ENCODE results near the gene SIRT2.
"Not testable (repeated sequence)": the region's sequence is repeated elsewhere in the genome, so short reads cannot be mapped to it uniquely, and the experiment has no call there.

SIRT2 gene

GRCh38 chr19:38856813-38857212 lies 42.6 kb downstream of the SIRT2 start:
- Histone ChIP-seq H3K36me3 (ENCODE audit: control insufficient read depth in 1 of 2, insufficient read depth in 2 of 2, low read length in 2 of 2) (no peaks in the 10 kb centered on the region), H2BK120ac (ENCODE audit: insufficient read depth, low read length, poor library complexity) (no peak overlapping the region), H4K12ac (ENCODE audit: low read depth, low read length) (no peak overlapping the region), H2AK5ac (ENCODE audit: low read length) (no peak overlapping the region), H4K91ac (ENCODE audit: low read depth, low read length) (peak overlapping the region; percentile 42), H3K14ac (ENCODE audit: low read length) (no peak overlapping the region), H3K79me2 (ENCODE audit: control insufficient read depth, insufficient read depth, low read length, poor library complexity) (peaks cover 6% of the 10 kb centered on the region), H3K4me2 (ENCODE audit: low read length) (no peak overlapping the region), H3K18ac (ENCODE audit: low read length) (no peak overlapping the region), H3K27ac (ENCODE audit: low read depth, low read length) (peak overlapping the region; percentile 79), H3K4me3 (ENCODE audit: low read depth, low read length) (no peak overlapping the region), H4K8ac (ENCODE audit: low read depth, low read length) (peak overlapping the region; percentile 37), H3K9ac (ENCODE audit: low read length) (no peak overlapping the region), H2AFZ (ENCODE audit: insufficient read depth, low read length, poor library complexity) (no peak overlapping the region), H3K4me1 (ENCODE audit: control insufficient read depth in 1 of 2, insufficient read depth in 2 of 2, low read length in 2 of 2) (peaks cover 23 to 25% of the 10 kb centered on the region in 2 experiments), H3K79me1 (ENCODE audit: low read length) (peaks cover 14% of the 10 kb centered on the region), H3K9me3 (ENCODE audit: insufficient read depth, low read depth, low read length) (peaks cover 3% of the 10 kb centered on the region), H3K23ac (ENCODE audit: low read length) (no peak overlapping the region), H3K4ac (ENCODE audit: low read depth, low read length) (no peak overlapping the region), H3K27me3 (ENCODE audit: insufficient read depth, low read length) (no peaks in the 10 kb centered on the region), H2BK12ac (ENCODE audit: low read length) (peak overlapping the region; percentile 70), H2BK5ac (ENCODE audit: low read depth, low read length, poor library complexity) (no peak overlapping the region)
- no peak for DNase-seq
- no CpG with 5 or more reads among the region's 3 CpGs for WGBS (ENCODE audit: extremely low coverage, insufficient coverage, insufficient read length)

DNA sequence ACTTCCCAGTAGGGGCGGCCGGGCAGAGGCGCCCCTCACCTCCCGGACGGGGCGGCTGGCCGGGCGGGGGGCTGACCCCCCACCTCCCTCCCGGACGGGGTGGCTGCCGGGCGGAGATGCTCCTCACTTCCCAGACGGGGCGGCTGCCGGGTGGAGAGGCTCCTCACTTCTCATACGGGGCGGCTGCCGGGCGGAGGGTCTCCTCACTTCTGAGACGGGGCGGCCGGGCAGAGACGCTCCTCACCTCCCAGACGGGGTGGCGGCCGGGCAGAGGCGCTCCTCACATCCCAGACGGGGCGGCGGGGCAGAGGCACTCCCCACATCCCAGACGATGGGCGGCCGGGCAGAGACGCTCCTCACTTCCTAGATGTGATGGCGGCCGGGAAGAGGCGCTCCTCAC lies 43.7 kb downstream of the SIRT2 start:
- H3K23ac ChIP-seq (ENCODE audit: low read length) = not testable (repeated sequence)

DNA sequence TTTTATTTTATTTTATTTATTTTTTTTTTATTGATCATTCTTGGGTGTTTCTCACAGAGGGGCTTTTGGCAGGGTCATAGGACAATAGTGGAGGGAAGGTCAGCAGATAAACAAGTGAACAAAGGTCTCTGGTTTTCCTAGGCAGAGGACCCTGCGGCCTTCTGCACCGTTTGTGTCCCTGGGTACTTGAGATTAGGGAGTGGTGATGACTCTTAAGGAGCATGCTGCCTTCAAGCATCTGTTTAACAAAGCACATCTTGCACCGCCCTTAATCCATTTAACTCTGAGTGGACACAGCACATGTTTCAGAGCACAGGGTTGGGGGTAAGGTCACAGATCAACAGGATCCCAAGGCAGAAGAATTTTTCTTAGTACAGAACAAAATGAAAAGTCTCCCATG lies 44.5 kb downstream of the SIRT2 start:
- H3K4ac ChIP-seq (ENCODE audit: low read depth, low read length); H4K91ac ChIP-seq (ENCODE audit: low read depth, low read length); DNase-seq; H3K79me2 ChIP-seq (ENCODE audit: control insufficient read depth, insufficient read depth, low read length, poor library complexity); H2BK12ac ChIP-seq (ENCODE audit: low read length); H3K9me3 ChIP-seq (ENCODE audit: insufficient read depth, low read depth, low read length); H3K27ac ChIP-seq (ENCODE audit: low read depth, low read length); H3K27me3 ChIP-seq (ENCODE audit: insufficient read depth, low read length); H3K23ac ChIP-seq (ENCODE audit: low read length); H3K9ac ChIP-seq (ENCODE audit: low read length); H2BK5ac ChIP-seq (ENCODE audit: low read depth, low read length, poor library complexity); H4K12ac ChIP-seq (ENCODE audit: low read depth, low read length); H3K18ac ChIP-seq (ENCODE audit: low read length); H3K4me3 ChIP-seq (ENCODE audit: low read depth, low read length); H2AK5ac ChIP-seq (ENCODE audit: low read length); H4K8ac ChIP-seq (ENCODE audit: low read depth, low read length); H2AFZ ChIP-seq (ENCODE audit: insufficient read depth, low read length, poor library complexity); H3K4me2 ChIP-seq (ENCODE audit: low read length); H3K36me3 ChIP-seq (ENCODE audit: control insufficient read depth in 1 of 2, insufficient read depth in 2 of 2, low read length in 2 of 2); H3K14ac ChIP-seq (ENCODE audit: low read length); H2BK120ac ChIP-seq (ENCODE audit: insufficient read depth, low read length, poor library complexity): not testable (repeated sequence)
- Histone ChIP-seq H3K79me1 (ENCODE audit: low read length) (peaks cover 25% of the 10 kb centered on the region), H3K4me1 (ENCODE audit: control insufficient read depth in 1 of 2, insufficient read depth in 2 of 2, low read length in 2 of 2) (peaks cover 31 to 34% of the 10 kb centered on the region in 2 experiments)
- WGBS (ENCODE audit: extremely low coverage, insufficient coverage, insufficient read length) = no CpG with 5 or more reads among the region's 3 CpGs

More for the DNA sequence above, 43.7 kb downstream of the SIRT2 start:
- H2BK120ac ChIP-seq (ENCODE audit: insufficient read depth, low read length, poor library complexity); H3K27me3 ChIP-seq (ENCODE audit: insufficient read depth, low read length); H4K12ac ChIP-seq (ENCODE audit: low read depth, low read length); H2BK5ac ChIP-seq (ENCODE audit: low read depth, low read length, poor library complexity); DNase-seq; H3K79me2 ChIP-seq (ENCODE audit: control insufficient read depth, insufficient read depth, low read length, poor library complexity); H4K8ac ChIP-seq (ENCODE audit: low read depth, low read length); H3K27ac ChIP-seq (ENCODE audit: low read depth, low read length); H3K9me3 ChIP-seq (ENCODE audit: insufficient read depth, low read depth, low read length); H2AK5ac ChIP-seq (ENCODE audit: low read length); H2AFZ ChIP-seq (ENCODE audit: insufficient read depth, low read length, poor library complexity); H3K14ac ChIP-seq (ENCODE audit: low read length); H3K4me2 ChIP-seq (ENCODE audit: low read length); H2BK12ac ChIP-seq (ENCODE audit: low read length); H3K4ac ChIP-seq (ENCODE audit: low read depth, low read length); H3K9ac ChIP-seq (ENCODE audit: low read length); H3K4me3 ChIP-seq (ENCODE audit: low read depth, low read length); H3K18ac ChIP-seq (ENCODE audit: low read length); H3K36me3 ChIP-seq (ENCODE audit: control insufficient read depth in 1 of 2, insufficient read depth in 2 of 2, low read length in 2 of 2); H4K91ac ChIP-seq (ENCODE audit: low read depth, low read length): not testable (repeated sequence)
- WGBS (ENCODE audit: extremely low coverage, insufficient coverage, insufficient read length) = no CpG with 5 or more reads among the region's 37 CpGs
- peaks cover 31 to 34% of the 10 kb centered on the region in 2 experiments for H3K4me1 ChIP-seq (ENCODE audit: control insufficient read depth in 1 of 2, insufficient read depth in 2 of 2, low read length in 2 of 2)
- peaks cover 23% of the 10 kb centered on the region for H3K79me1 ChIP-seq (ENCODE audit: low read length)

GRCh38 chr19:38853214-38853613 lies 46.2 kb downstream of the SIRT2 start:
- H3K18ac ChIP-seq (ENCODE audit: low read length) = peak overlapping the region; percentile 43
- no peak overlapping the region for H4K12ac ChIP-seq (ENCODE audit: low read depth, low read length)
- H3K79me2 ChIP-seq (ENCODE audit: control insufficient read depth, insufficient read depth, low read length, poor library complexity) = peaks cover 21% of the 10 kb centered on the region
- peak overlapping the region; percentile 30 for H2BK120ac ChIP-seq (ENCODE audit: insufficient read depth, low read length, poor library complexity)
- no peak overlapping the region for H3K4me3 ChIP-seq (ENCODE audit: low read depth, low read length)
- no peak overlapping the region for H3K9ac ChIP-seq (ENCODE audit: low read length)
- H3K4ac ChIP-seq (ENCODE audit: low read depth, low read length) = no peak overlapping the region
- H3K9me3 ChIP-seq (ENCODE audit: insufficient read depth, low read depth, low read length) = peaks cover 3% of the 10 kb centered on the region
- peaks cover 32% of the 10 kb centered on the region for H3K79me1 ChIP-seq (ENCODE audit: low read length)
- H3K14ac ChIP-seq (ENCODE audit: low read length) = peak overlapping the region; percentile 17
- H3K4me1 ChIP-seq (ENCODE audit: control insufficient read depth in 1 of 2, insufficient read depth in 2 of 2, low read length in 2 of 2) = peaks cover 26 to 30% of the 10 kb centered on the region in 2 experiments
- H2AFZ ChIP-seq (ENCODE audit: insufficient read depth, low read length, poor library complexity) = peak overlapping the region; percentile 5
- H3K4me2 ChIP-seq (ENCODE audit: low read length) = peak overlapping the region; percentile 65
- no peaks in the 10 kb centered on the region for H3K27me3 ChIP-seq (ENCODE audit: insufficient read depth, low read length)
- H4K8ac ChIP-seq (ENCODE audit: low read depth, low read length) = peak overlapping the region; percentile 24
- no peak overlapping the region for H2BK5ac ChIP-seq (ENCODE audit: low read depth, low read length, poor library complexity)
- DNase-seq = no peak
- H3K23ac ChIP-seq (ENCODE audit: low read length) = no peak overlapping the region
- peaks cover 0 to 2% of the 10 kb centered on the region in 2 experiments for H3K36me3 ChIP-seq (ENCODE audit: control insufficient read depth in 1 of 2, insufficient read depth in 2 of 2, low read length in 2 of 2)
- H3K27ac ChIP-seq (ENCODE audit: low read depth, low read length) = no peak overlapping the region
- H4K91ac ChIP-seq (ENCODE audit: low read depth, low read length) = peak overlapping the region; percentile 90
- H2AK5ac ChIP-seq (ENCODE audit: low read length) = no peak overlapping the region
- no CpG with 5 or more reads among the region's 17 CpGs for WGBS (ENCODE audit: extremely low coverage, insufficient coverage, insufficient read length)
- peak overlapping the region; percentile 45 for H2BK12ac ChIP-seq (ENCODE audit: low read length)

All from trophoblast cell (in vitro differentiated cells and primary cell).